H1 (cell line): Measurements from ENCODE around the gene PYY. TPM values are rescaled to one million over a fixed set of nuclear protein-coding genes. Genes with fewer than 3 reads are reported as not detected.

Source experiments
- CTCF ChIA-PET: fragments of 300-600 bp; sonication (Branson Sonifier 250); formaldehyde crosslinking; loops from one replicate; lab custom pipeline; 2021; ENCODE audit not compliant: partially characterized antibody; lab: Charles Lee
- POLR2A ChIA-PET: fragments of 300-600 bp; sonication (Branson Sonifier 250); formaldehyde crosslinking; loops from one replicate; lab custom pipeline; 2021; ENCODE audit warnings: inconsistent platforms; ENCODE audit not compliant: partially characterized antibody; lab: Charles Lee
- DNase-seq, 2 experiments: peaks; one replicate each; pipeline versions ENCODE4 v3.0.0 to v3.0.0-alpha.2; 2010 to 2022; ENCODE audit warnings: low spot score in 2 of 2, low read depth in 1 of 2, mixed read lengths in 1 of 2
- FAIRE-seq: peaks from 2 replicates; lab custom pipeline; 2011; peaks lifted over from hg19 to GRCh38; lab: Jason Lieb, UNC
- H2AFZ ChIP-seq: 2 replicates; pipeline ENCODE4 v1.8.1; 2012; ENCODE audit warnings: low read length, inconsistent platforms
- H2AK5ac ChIP-seq: 2 replicates; pipeline ENCODE4 v1.6.1; 2013; ENCODE audit warnings: low read depth, low read length
- H2BK120ac ChIP-seq: replicated peaks from 2 replicates; pipeline ENCODE3; 2013; ENCODE audit warnings: low read depth, low read length, inconsistent platforms
- H2BK12ac ChIP-seq: 2 replicates; pipeline ENCODE4 v1.6.1; 2013; ENCODE audit warnings: low read depth, low read length
- H2BK15ac ChIP-seq: 2 replicates; pipeline ENCODE4 v1.6.1; 2013; ENCODE audit warnings: low read length
- H2BK20ac ChIP-seq: 2 replicates; pipeline ENCODE4 v1.6.1; 2013; ENCODE audit warnings: low read length
- H2BK5ac ChIP-seq: 2 replicates; pipeline ENCODE4 v1.6.1; 2013; ENCODE audit warnings: low read depth, low read length
- H3K14ac ChIP-seq: 2 replicates; pipeline ENCODE4 v1.6.1; 2013; ENCODE audit warnings: inconsistent platforms; ENCODE audit not compliant: insufficient read length
- H3K18ac ChIP-seq: 2 replicates; pipeline ENCODE4 v1.6.1; 2013; ENCODE audit warnings: low read length; ENCODE audit errors: extremely low read depth
- H3K23ac ChIP-seq: 2 replicates; pipeline ENCODE4 v1.6.1; 2013; ENCODE audit warnings: inconsistent platforms; ENCODE audit not compliant: insufficient read length
- H3K23me2 ChIP-seq: 2 replicates; pipeline ENCODE4 v1.6.1; 2013; ENCODE audit warnings: low read depth, low read length
- H3K27ac ChIP-seq: 2 replicates; pipeline ENCODE4 v1.6.1; 2011; ENCODE audit warnings: low read depth, low read length, inconsistent platforms
- H3K27me3 ChIP-seq, 4 experiments: replicated peaks in 1 of 4; 1 replicate in 1 of 4; 2 replicates in 3 of 4; pipeline versions ENCODE4 v1.6.1 to v1.8.1; 2011 to 2013; ENCODE audit warnings: low read length in 3 of 4, mild to moderate bottlenecking in 3 of 4, inconsistent platforms in 2 of 4, mixed read lengths in 2 of 4, moderate library complexity in 1 of 4; ENCODE audit not compliant: control insufficient read depth in 3 of 4, insufficient read depth in 3 of 4; ENCODE audit errors: extremely low read depth in 1 of 4
- H3K36me3 ChIP-seq, 4 experiments: 2 replicates each; pipeline versions ENCODE4 v1.6.1 to v1.8.1; 2011 to 2013; ENCODE audit warnings: mild to moderate bottlenecking in 4 of 4, low read length in 3 of 4, moderate library complexity in 2 of 4, control low read depth in 1 of 4, inconsistent platforms in 1 of 4; ENCODE audit not compliant: insufficient read depth in 4 of 4, control insufficient read depth in 2 of 4
- H3K4ac ChIP-seq: replicated peaks from 2 replicates; pipeline ENCODE3; 2013; ENCODE audit warnings: low read length, low read depth, mixed read lengths, inconsistent platforms; ENCODE audit not compliant: insufficient read length
- H3K4me1 ChIP-seq, 4 experiments: replicated peaks in 1 of 4; 1 replicate in 1 of 4; 2 replicates in 3 of 4; pipeline versions ENCODE4 v1.6.1 to v1.8.1; 2011 to 2013; ENCODE audit warnings: low read length in 3 of 4, inconsistent platforms in 2 of 4, mixed read lengths in 1 of 4; ENCODE audit not compliant: insufficient read depth in 4 of 4, control insufficient read depth in 3 of 4
- H3K4me2 ChIP-seq, 2 experiments: 2 replicates each; pipeline versions ENCODE4 v1.6.1 to v1.8.1; 2011 to 2013; ENCODE audit warnings: low read depth in 2 of 2, low read length in 2 of 2, control low read depth in 1 of 2, inconsistent platforms in 1 of 2, mild to moderate bottlenecking in 1 of 2; ENCODE audit not compliant: insufficient read depth in 1 of 2
- H3K4me3 ChIP-seq, 4 experiments: fragments of 200-600, 300-600 bp in 1 of 4; sonication (generic), shearing (Covaris generic), sonication (Bioruptor Twin) in 1 of 4; 2 replicates each; pipeline versions ENCODE4 v1.5.1 to v1.8.1; 2011 to 2016; ENCODE audit warnings: low read length in 4 of 4, low read depth in 3 of 4, control low read depth in 2 of 4, inconsistent platforms in 2 of 4, mild to moderate bottlenecking in 2 of 4, mixed read lengths in 1 of 4, moderate library complexity in 1 of 4; ENCODE audit not compliant: insufficient read depth in 2 of 4; ENCODE audit errors: extremely low read depth in 1 of 4
- H3K56ac ChIP-seq: replicated peaks from 2 replicates; pipeline ENCODE3; 2013; ENCODE audit warnings: low read depth, mild to moderate bottlenecking, mixed read lengths, low read length, inconsistent platforms; ENCODE audit not compliant: insufficient read length
- H3K79me1 ChIP-seq: 2 replicates; pipeline ENCODE4 v1.6.1; 2013; ENCODE audit warnings: low read depth, low read length, control low read depth
- H3K79me2 ChIP-seq, 2 experiments: 2 replicates each; pipeline versions ENCODE4 v1.6.1 to v1.8.1; 2012 to 2013; ENCODE audit warnings: low read length in 2 of 2, mild to moderate bottlenecking in 2 of 2, inconsistent platforms in 1 of 2; ENCODE audit not compliant: insufficient read depth in 2 of 2, control insufficient read depth in 1 of 2
- H3K9ac ChIP-seq, 4 experiments: replicated peaks in 1 of 4; 1 replicate in 1 of 4; 2 replicates in 3 of 4; pipeline versions ENCODE4 v1.6.1 to v1.8.1; 2011 to 2013; ENCODE audit warnings: low read depth in 3 of 4, low read length in 3 of 4, control low read depth in 2 of 4, mild to moderate bottlenecking in 2 of 4, moderate library complexity in 2 of 4, inconsistent platforms in 1 of 4; ENCODE audit errors: extremely low read depth in 1 of 4
- H3K9me3 ChIP-seq, 2 experiments: 2 replicates each; pipeline versions ENCODE4 v1.6.1 to v1.8.1; 2012 to 2013; ENCODE audit warnings: mild to moderate bottlenecking in 2 of 2, moderate library complexity in 2 of 2, control low read depth in 1 of 2, inconsistent platforms in 1 of 2, low read depth in 1 of 2, low read length in 1 of 2, mixed read lengths in 1 of 2; ENCODE audit not compliant: insufficient read depth in 2 of 2
- H4K20me1 ChIP-seq, 2 experiments: replicated peaks in 1 of 2; 2 replicates each; pipeline versions ENCODE3 to v1.8.1; 2011 to 2013; ENCODE audit warnings: inconsistent platforms in 2 of 2, low read length in 2 of 2, mild to moderate bottlenecking in 1 of 2; ENCODE audit not compliant: insufficient read depth in 2 of 2, control insufficient read depth in 1 of 2
- H4K5ac ChIP-seq: 2 replicates; pipeline ENCODE4 v1.6.1; 2013; ENCODE audit warnings: low read length, low read depth, mixed read lengths, inconsistent platforms; ENCODE audit not compliant: insufficient read length
- H4K8ac ChIP-seq: 2 replicates; pipeline ENCODE4 v1.8.0; 2013; ENCODE audit warnings: mild to moderate bottlenecking, moderate library complexity, low read length, inconsistent platforms; ENCODE audit not compliant: insufficient read depth; ENCODE audit errors: extremely low read depth
- H4K91ac ChIP-seq: replicated peaks from 2 replicates; pipeline ENCODE3; 2013; ENCODE audit warnings: low read length, mixed read lengths, inconsistent platforms; ENCODE audit not compliant: insufficient read length
- ATF3 ChIP-seq: IDR thresholded peaks from 2 replicates; pipeline ENCODE4 v1.6.1; 2011; ENCODE audit warnings: low read depth, mild to moderate bottlenecking, low read length; ENCODE audit not compliant: insufficient read depth
- CHD2 ChIP-seq: IDR thresholded peaks from 2 replicates; pipeline ENCODE4 v1.6.1; 2012; ENCODE audit warnings: low read length, improper control_type of control experiment
- CTCF ChIP-seq, 3 experiments: IDR thresholded peaks; 1 replicate in 2 of 3; 2 replicates in 1 of 3; pipeline versions ENCODE4 v1.5.1 to v1.6.1; 2011; ENCODE audit warnings: low read length in 3 of 3, mild to moderate bottlenecking in 3 of 3, inconsistent platforms in 2 of 3, low read depth in 1 of 3, moderate library complexity in 1 of 3; ENCODE audit not compliant: insufficient read depth in 1 of 3; ENCODE audit errors: control extremely low read depth in 1 of 3
- EP300 ChIP-seq, 2 experiments: IDR thresholded peaks; 1 replicate in 1 of 2; 2 replicates in 1 of 2; pipeline ENCODE4 v1.6.1; 2011 to 2012; ENCODE audit warnings: low read depth in 2 of 2, low read length in 2 of 2, mild to moderate bottlenecking in 2 of 2, borderline replicate concordance in 1 of 2, inconsistent platforms in 1 of 2, moderate library complexity in 1 of 2
- POLR2AphosphoS5 ChIP-seq: IDR thresholded peaks from 2 replicates; pipeline ENCODE4 v1.6.1; 2011; ENCODE audit warnings: low read depth, low read length
- RFX5 ChIP-seq: IDR thresholded peaks from 2 replicates; pipeline ENCODE4 v1.6.1; 2011; ENCODE audit warnings: low read depth, low read length, improper control_type of control experiment, borderline replicate concordance
- WGBS, 2 experiments: shearing (Covaris generic) in 1 of 2; methylation state at CpG; one replicate each; pipeline versions ENCODE4 v1.1.6 to v1.1.7; 2013 to 2015; ENCODE audit warnings: low lambda C conversion rate in 2 of 2, mixed read lengths in 2 of 2, inconsistent platforms in 1 of 2, low coverage in 1 of 2, missing lambda C conversion rate in 1 of 2; ENCODE audit not compliant: insufficient replicate concordance in 2 of 2, insufficient coverage in 1 of 2, insufficient read length in 1 of 2; ENCODE audit errors: extremely low coverage in 1 of 2, missing lambda C conversion rate in 1 of 2; 5-methylcytosine and 5-hydroxymethylcytosine counted together
- polyA plus RNA-seq, 7 experiments: library from polyadenylated mRNA; depleted of rRNA in 3 of 7; stranded (reverse) in 5 of 7; unstranded in 2 of 7; fragments of >200 nt in 5 of 7; fragments of 200-250 nt in 2 of 7; gene quantifications; 1 replicate in 5 of 7; 2 replicates in 1 of 7; 4 replicates in 1 of 7; pipeline versions ENCODE4 v1.2.1 to v1.2.3, GENCODE V29; 2011 to 2013; ENCODE audit warnings: missing spikeins in 2 of 7, mixed read lengths in 2 of 7
- total RNA-seq: library from RNA; stranded (reverse); fragmentation: NEBNext Ultra II Directional; extraction: Animal tissue kit (Norgen Biotek cat#: 25700); gene quantifications from 2 replicates; pipeline ENCODE4 v1.2.1, GENCODE V29; 2021

Gene PYY
- total and polyA plus RNA-seq, 2 of the 8 experiments (the other 6 are each of a cell fraction or from before 2014, with no cell fraction given): 0.93 to 3.4 TPM

GRCh38 chr17:43984521-43984920 lies 30.8 kb upstream of the PYY start:
- H3K18ac ChIP-seq: no peak overlapping the region
- H2AFZ ChIP-seq: peak overlapping the region; percentile 70; the same call in 1 of the 2 replicates
- H2BK5ac ChIP-seq: no peak overlapping the region
- no peak overlapping the region for H3K9ac ChIP-seq
- H3K14ac ChIP-seq: no peak overlapping the region
- H2BK20ac ChIP-seq: no peak overlapping the region
- peaks cover 0 to 4% (median 2%) of the 10 kb centered on the region in 4 experiments; a peak in 4 of 7 replicates for H3K4me1 ChIP-seq
- 29% methylated on average over 8 of the region's 8 CpGs; no CpG with 5 or more reads in 1 of the 2 experiments for WGBS, 2 experiments
- H3K27me3 ChIP-seq: peaks cover 0 to 5% (median 4%) of the 10 kb centered on the region in 4 experiments; a peak in 3 of 7 replicates
- peaks cover 6% of the 10 kb centered on the region for H3K23me2 ChIP-seq
- no peak overlapping the region for H2BK15ac ChIP-seq
- TF ChIP-seq ATF3: no peak
- TF ChIP-seq CTCF (IDR thresholded peaks at IDR 0.05; ENCODE audit: control extremely low read depth in 1 of 3, insufficient read depth in 1 of 3, low read depth in 1 of 3, low read length in 3 of 3): no peak
- TF ChIP-seq CHD2: no peak
- TF ChIP-seq EP300 (IDR thresholded peaks at IDR 0.05; ENCODE audit: borderline replicate concordance in 1 of 2, low read depth in 2 of 2, low read length in 2 of 2): no peak
- no peak for TF ChIP-seq RFX5
- TF ChIP-seq POLR2AphosphoS5: no peak
- TF ChIP-seq, all 59 proteins: peak for 0
- Histone ChIP-seq H3K79me1 (no peaks in the 10 kb centered on the region), H2BK120ac (no peak overlapping the region), H2BK12ac (no peak overlapping the region), H3K9me3 (no peaks in the 10 kb centered on the region), H3K79me2 (no peaks in the 10 kb centered on the region), H2AK5ac (no peak overlapping the region), H3K4me2 (peak overlapping the region; percentile 59 to 89), H3K23ac (no peak overlapping the region), H3K27ac (no peak overlapping the region), H3K36me3 (no peaks in the 10 kb centered on the region), H3K4ac (no peak overlapping the region), H4K20me1 (no peaks in the 10 kb centered on the region), H4K8ac (no peak overlapping the region), H4K5ac (no peak overlapping the region), H3K56ac (no peak overlapping the region), H3K4me3 (peak overlapping the region; percentile 53 to 75 (median 60); a peak in 7 of 8 replicates), H4K91ac (no peak overlapping the region)
- DNase-seq (no peak), FAIRE-seq (no peak)
- ChIA-PET POLR2A (interaction anchor here (1.8 to 1.9 kb wide), 2 partner anchors 32 to 41 kb away, joined by 5 to 9 read pairs; partner anchors contain the start of gene PPY), CTCF (interaction anchor here (0.6 to 22.7 kb wide), 17 partner anchors 9 to 520 kb away, joined by 3 to 416 read pairs (median 4); partner anchors contain the start of genes NAGS, PPY and PYY)
